Measurements from ENCODE around the gene SOX18. TPM values are rescaled to one million over a fixed set of nuclear protein-coding genes. Genes with fewer than 3 reads are reported as not detected.

SOX18 gene
- total and polyA plus RNA-seq, 2 of the 13 experiments (the other 11 are each of a cell fraction or from before 2014, with no cell fraction given) = 1.6 to 1.9 TPM

DNA sequence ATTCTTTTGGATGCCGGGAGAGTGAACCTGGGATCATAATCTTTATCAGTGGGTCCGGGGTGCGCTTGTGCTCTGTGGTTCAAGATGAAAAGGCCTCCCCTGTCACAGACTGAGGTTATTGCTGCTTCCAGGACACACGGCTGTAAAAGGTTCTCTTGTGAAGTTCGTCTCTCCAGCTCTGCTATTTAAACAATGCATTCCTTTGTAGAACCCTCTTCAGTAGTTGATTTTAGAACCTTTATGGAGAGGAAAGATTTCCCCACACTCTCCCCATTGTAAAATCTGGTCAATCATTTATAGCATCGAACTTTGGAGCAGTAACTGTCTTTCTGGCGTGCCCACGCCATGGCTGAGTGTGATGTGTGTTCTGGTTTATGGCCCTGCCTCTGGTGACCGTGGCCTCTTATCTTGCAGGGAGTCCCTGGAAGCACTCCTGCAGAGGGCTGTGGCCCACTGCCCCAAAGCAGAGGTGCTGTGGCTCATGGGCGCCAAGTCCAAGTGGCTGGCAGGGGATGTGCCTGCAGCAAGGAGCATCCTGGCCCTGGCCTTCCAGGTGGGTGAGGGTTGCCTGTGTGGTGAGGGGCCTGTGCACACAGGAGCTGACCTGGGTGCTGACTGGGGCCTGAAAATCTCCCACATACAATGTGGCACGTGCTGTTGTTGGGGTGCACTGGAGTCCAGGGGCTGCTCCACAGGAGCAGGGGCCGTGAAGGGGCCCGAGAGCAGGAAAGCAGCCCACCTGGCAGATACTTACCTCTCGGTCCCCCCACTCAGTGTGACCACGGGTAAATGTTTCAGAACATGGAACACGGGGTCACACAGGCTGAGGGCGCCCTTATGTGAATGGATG lies 25.1 kb downstream of the SOX18 start (continued):
- TF ChIP-seq ZNF768 (CRISPR knock-in tag; IDR thresholded peaks at IDR 0.05) = peak; percentile 79; the same call in 1 of the 2 replicates
- peak; percentile 92; the same call in 1 of the 2 replicates for TF ChIP-seq ZNF547 (CRISPR knock-in tag; IDR thresholded peaks at IDR 0.05)
- TF ChIP-seq FOXA1 (IDR thresholded peaks at IDR 0.05) = 0 out of 2 replicates have a peak, but pooled peaks have one; percentile 7
- TF ChIP-seq FOXA1 (CRISPR knock-in tag; IDR thresholded peaks at IDR 0.05) = no peak
- no peak for TF ChIP-seq SYNCRIP (IDR thresholded peaks at IDR 0.05; ENCODE audit: insufficient read depth, low read depth, low read length)
- no peak for TF ChIP-seq ZNF703 (CRISPR knock-in tag; IDR thresholded peaks at IDR 0.05; ENCODE audit: borderline replicate concordance)
- no peak for TF ChIP-seq ZBTB8A (CRISPR knock-in tag; IDR thresholded peaks at IDR 0.05; ENCODE audit: borderline replicate concordance, low read depth)
- no peak for TF ChIP-seq RBM39 (IDR thresholded peaks at IDR 0.05; ENCODE audit: low read depth, low read length, poor library complexity, severe bottlenecking)
- TF ChIP-seq TOPORS (CRISPR knock-in tag; IDR thresholded peaks at IDR 0.05) = peak; percentile 53; the same call in 1 of the 2 replicates
- TF ChIP-seq KMT2A (CRISPR knock-in tag; IDR thresholded peaks at IDR 0.05) = no peak
- TF ChIP-seq ZNF44 (CRISPR knock-in tag; IDR thresholded peaks at IDR 0.05) = peak; percentile 88; the same call in 1 of the 2 replicates
- TF ChIP-seq KDM5B (CRISPR knock-in tag; IDR thresholded peaks at IDR 0.05; ENCODE audit: borderline replicate concordance) = no peak
- peak; percentile 89; the same call in 1 of the 2 replicates for TF ChIP-seq PAWR (CRISPR knock-in tag; IDR thresholded peaks at IDR 0.05; ENCODE audit: borderline replicate concordance)
- TF ChIP-seq NAIF1 (CRISPR knock-in tag; IDR thresholded peaks at IDR 0.05; ENCODE audit: borderline replicate concordance) = no peak
- TF ChIP-seq ZNF343 (CRISPR knock-in tag; IDR thresholded peaks at IDR 0.05) = peak; percentile 4; the same call in 1 of the 2 replicates
- TF ChIP-seq, protein P1, sequence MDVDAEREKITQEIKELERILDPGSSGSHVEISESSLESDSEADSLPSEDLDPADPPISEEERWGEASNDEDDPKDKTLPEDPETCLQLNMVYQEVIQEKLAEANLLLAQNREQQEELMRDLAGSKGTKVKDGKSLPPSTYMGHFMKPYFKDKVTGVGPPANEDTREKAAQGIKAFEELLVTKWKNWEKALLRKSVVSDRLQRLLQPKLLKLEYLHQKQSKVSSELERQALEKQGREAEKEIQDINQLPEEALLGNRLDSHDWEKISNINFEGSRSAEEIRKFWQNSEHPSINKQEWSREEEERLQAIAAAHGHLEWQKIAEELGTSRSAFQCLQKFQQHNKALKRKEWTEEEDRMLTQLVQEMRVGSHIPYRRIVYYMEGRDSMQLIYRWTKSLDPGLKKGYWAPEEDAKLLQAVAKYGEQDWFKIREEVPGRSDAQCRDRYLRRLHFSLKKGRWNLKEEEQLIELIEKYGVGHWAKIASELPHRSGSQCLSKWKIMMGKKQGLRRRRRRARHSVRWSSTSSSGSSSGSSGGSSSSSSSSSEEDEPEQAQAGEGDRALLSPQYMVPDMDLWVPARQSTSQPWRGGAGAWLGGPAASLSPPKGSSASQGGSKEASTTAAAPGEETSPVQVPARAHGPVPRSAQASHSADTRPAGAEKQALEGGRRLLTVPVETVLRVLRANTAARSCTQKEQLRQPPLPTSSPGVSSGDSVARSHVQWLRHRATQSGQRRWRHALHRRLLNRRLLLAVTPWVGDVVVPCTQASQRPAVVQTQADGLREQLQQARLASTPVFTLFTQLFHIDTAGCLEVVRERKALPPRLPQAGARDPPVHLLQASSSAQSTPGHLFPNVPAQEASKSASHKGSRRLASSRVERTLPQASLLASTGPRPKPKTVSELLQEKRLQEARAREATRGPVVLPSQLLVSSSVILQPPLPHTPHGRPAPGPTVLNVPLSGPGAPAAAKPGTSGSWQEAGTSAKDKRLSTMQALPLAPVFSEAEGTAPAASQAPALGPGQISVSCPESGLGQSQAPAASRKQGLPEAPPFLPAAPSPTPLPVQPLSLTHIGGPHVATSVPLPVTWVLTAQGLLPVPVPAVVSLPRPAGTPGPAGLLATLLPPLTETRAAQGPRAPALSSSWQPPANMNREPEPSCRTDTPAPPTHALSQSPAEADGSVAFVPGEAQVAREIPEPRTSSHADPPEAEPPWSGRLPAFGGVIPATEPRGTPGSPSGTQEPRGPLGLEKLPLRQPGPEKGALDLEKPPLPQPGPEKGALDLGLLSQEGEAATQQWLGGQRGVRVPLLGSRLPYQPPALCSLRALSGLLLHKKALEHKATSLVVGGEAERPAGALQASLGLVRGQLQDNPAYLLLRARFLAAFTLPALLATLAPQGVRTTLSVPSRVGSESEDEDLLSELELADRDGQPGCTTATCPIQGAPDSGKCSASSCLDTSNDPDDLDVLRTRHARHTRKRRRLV (CRISPR knock-in tag; IDR thresholded peaks at IDR 0.05) = no peak
- 0 out of 2 replicates have a peak, but pooled peaks have one; percentile 76 for TF ChIP-seq ARNT2 (CRISPR knock-in tag; IDR thresholded peaks at IDR 0.05; ENCODE audit: low read depth)
- no peak for TF ChIP-seq TRIM24 (CRISPR knock-in tag; IDR thresholded peaks at IDR 0.05)
- TF ChIP-seq, protein P2, sequence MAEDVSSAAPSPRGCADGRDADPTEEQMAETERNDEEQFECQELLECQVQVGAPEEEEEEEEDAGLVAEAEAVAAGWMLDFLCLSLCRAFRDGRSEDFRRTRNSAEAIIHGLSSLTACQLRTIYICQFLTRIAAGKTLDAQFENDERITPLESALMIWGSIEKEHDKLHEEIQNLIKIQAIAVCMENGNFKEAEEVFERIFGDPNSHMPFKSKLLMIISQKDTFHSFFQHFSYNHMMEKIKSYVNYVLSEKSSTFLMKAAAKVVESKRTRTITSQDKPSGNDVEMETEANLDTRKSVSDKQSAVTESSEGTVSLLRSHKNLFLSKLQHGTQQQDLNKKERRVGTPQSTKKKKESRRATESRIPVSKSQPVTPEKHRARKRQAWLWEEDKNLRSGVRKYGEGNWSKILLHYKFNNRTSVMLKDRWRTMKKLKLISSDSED (CRISPR knock-in tag; IDR thresholded peaks at IDR 0.05) = 0 out of 2 replicates have a peak, but pooled peaks have one; percentile 78
- peak; percentile 24 for TF ChIP-seq CCAR2 (optimal IDR thresholded peaks at IDR 0.05; ENCODE audit: low read depth, low read length)
- TF ChIP-seq ZNF12 (CRISPR knock-in tag; IDR thresholded peaks at IDR 0.05) = peak; percentile 57; the same call in 1 of the 2 replicates
- no peak for TF ChIP-seq NONO (IDR thresholded peaks at IDR 0.05)
- peak; percentile 87 for TF ChIP-seq NONO (CRISPR knock-in tag; conservative IDR thresholded peaks at IDR 0.05)
- TF ChIP-seq ZNF468 (CRISPR knock-in tag; IDR thresholded peaks at IDR 0.05) = peak; percentile 89; the same call in 1 of the 2 replicates

All from HepG2 (cell line).